KMS-11 (cell line): ENCODE results near the gene PRMT7.

Source experiments
- H2AFZ ChIP-seq: fragments of 200-600 bp; sonication (generic); 2 replicates; pipeline ENCODE4 v1.6.1; 2016; ENCODE audit warnings: antibody characterized with exemption, mixed run types, low read depth
- H3K27ac ChIP-seq: fragments of 200-600 bp; sonication (generic); 2 replicates; pipeline ENCODE4 v1.6.1; 2016; ENCODE audit warnings: mild to moderate bottlenecking, mixed run types
- H3K27me3 ChIP-seq: fragments of 200-600 bp; sonication (generic); 2 replicates; pipeline ENCODE4 v1.6.1; 2017; ENCODE audit warnings: mild to moderate bottlenecking, low read depth, mixed run types, moderate library complexity; ENCODE audit not compliant: insufficient read depth
- H3K36me3 ChIP-seq: fragments of 200-600 bp; sonication (generic); 2 replicates; pipeline ENCODE4 v1.6.1; 2017; ENCODE audit warnings: mild to moderate bottlenecking, mixed run types; ENCODE audit not compliant: insufficient read depth
- H3K4me1 ChIP-seq: fragments of 200-600 bp; sonication (generic); 2 replicates; pipeline ENCODE4 v1.6.1; 2016; ENCODE audit warnings: mild to moderate bottlenecking, low read depth, mixed run types; ENCODE audit not compliant: poor library complexity, severe bottlenecking
- H3K4me2 ChIP-seq: fragments of 200-600 bp; sonication (generic); 2 replicates; pipeline ENCODE4 v1.7.0; 2016; ENCODE audit warnings: mild to moderate bottlenecking, mixed run types
- H3K4me3 ChIP-seq: fragments of 200-600 bp; sonication (generic); IDR thresholded peaks from 2 replicates; pipeline ENCODE4 v1.6.1; 2017; ENCODE audit warnings: low read depth, low read length, mixed read lengths; ENCODE audit not compliant: insufficient read depth
- H3K79me2 ChIP-seq: fragments of 200-600 bp; sonication (generic); 2 replicates; pipeline ENCODE4 v1.6.1; 2016; ENCODE audit warnings: low read depth, mixed run types; ENCODE audit not compliant: insufficient read depth
- H3K9ac ChIP-seq: fragments of 200-600 bp; sonication (generic); 2 replicates; pipeline ENCODE4 v1.6.1; 2016; ENCODE audit warnings: mild to moderate bottlenecking, mixed run types
- H4K20me1 ChIP-seq: fragments of 200-600 bp; sonication (generic); 2 replicates; pipeline ENCODE4 v1.6.1; 2016; ENCODE audit warnings: mild to moderate bottlenecking, mixed run types; ENCODE audit not compliant: insufficient read depth
- CTCF ChIP-seq: fragments of 200-600 bp; sonication (generic); conservative IDR thresholded peaks from 2 replicates; pipeline ENCODE4 v1.6.1; 2017; ENCODE audit warnings: low read depth, mild to moderate bottlenecking, antibody characterized with exemption, low read length, moderate library complexity, mixed read lengths

Gene PRMT7

GRCh38 chr16:68360956-68361355, 50.1 kb downstream of the PRMT7 start:
- no peaks in the 10 kb centered on the region for H4K20me1 ChIP-seq
- H3K36me3 ChIP-seq = no peaks in the 10 kb centered on the region
- H3K79me2 ChIP-seq = no peaks in the 10 kb centered on the region
- H3K27ac ChIP-seq = no peak overlapping the region
- H3K4me1 ChIP-seq = peaks cover 28% of the 10 kb centered on the region
- H3K4me2 ChIP-seq = no peak overlapping the region
- H3K4me3 ChIP-seq = no peak overlapping the region
- H3K9ac ChIP-seq = no peak overlapping the region
- TF ChIP-seq CTCF = no peak
- H3K27me3 ChIP-seq = no peaks in the 10 kb centered on the region
- H2AFZ ChIP-seq = no peak overlapping the region

- no peak overlapping the region for H3K27ac ChIP-seq
- H3K9ac ChIP-seq = no peak overlapping the region
- no peak overlapping the region for H3K4me3 ChIP-seq
- no peaks in the 10 kb centered on the region for H4K20me1 ChIP-seq
- H3K4me2 ChIP-seq = no peak overlapping the region
- no peaks in the 10 kb centered on the region for H3K36me3 ChIP-seq
- H3K79me2 ChIP-seq = no peaks in the 10 kb centered on the region
- TF ChIP-seq CTCF = no peak
- no peak overlapping the region for H2AFZ ChIP-seq
- H3K27me3 ChIP-seq = no peaks in the 10 kb centered on the region
- H3K4me1 ChIP-seq = peaks cover 29% of the 10 kb centered on the region
Measured at GRCh38 chr16:68361485-68361884, 50.7 kb downstream of the PRMT7 start.

GRCh38 chr16:68362262-68362913, 51.6 kb downstream of the PRMT7 start:
- Histone ChIP-seq H2AFZ (no peak overlapping the region), H3K27me3 (no peaks in the 10 kb centered on the region), H3K4me1 (peaks cover 29% of the 10 kb centered on the region), H3K79me2 (no peaks in the 10 kb centered on the region), H3K9ac (no peak overlapping the region), H3K36me3 (no peaks in the 10 kb centered on the region), H4K20me1 (no peaks in the 10 kb centered on the region), H3K27ac (no peak overlapping the region), H3K4me3 (no peak overlapping the region), H3K4me2 (no peak overlapping the region)
- TF ChIP-seq CTCF = no peak

- no peaks in the 10 kb centered on the region for H3K36me3 ChIP-seq
- peaks cover 29% of the 10 kb centered on the region for H3K4me1 ChIP-seq
- H3K4me2 ChIP-seq = no peak overlapping the region
- no peak overlapping the region for H3K9ac ChIP-seq
- no peak for TF ChIP-seq CTCF
- H3K4me3 ChIP-seq = no peak overlapping the region
- no peaks in the 10 kb centered on the region for H4K20me1 ChIP-seq
- no peak overlapping the region for H3K27ac ChIP-seq
- no peak overlapping the region for H2AFZ ChIP-seq
- H3K79me2 ChIP-seq = no peaks in the 10 kb centered on the region
- H3K27me3 ChIP-seq = no peaks in the 10 kb centered on the region
Measured at GRCh38 chr16:68362947-68363657, 52.3 kb downstream of the PRMT7 start.
